GM12801 (cell line): Measurements from ENCODE around the gene GEN1.

Experiments
- CTCF ChIP-seq: IDR thresholded peaks from one replicate; pipeline ENCODE4 v1.5.1; 2011; ENCODE audit warnings: control low read depth; ENCODE audit not compliant: insufficient read length; ENCODE audit errors: extremely low read depth

GEN1 gene

GRCh38 chr2:17765398-17765797 is 11.5 kb downstream of the GEN1 start:
- TF ChIP-seq CTCF: no peak

GRCh38 chr2:17768894-17769293 is 15.0 kb downstream of the GEN1 start:
- TF ChIP-seq CTCF: no peak

- TF ChIP-seq CTCF: no peak
Observed at GRCh38 chr2:17771956-17772355, 18.0 kb downstream of the GEN1 start.

GRCh38 chr2:17772532-17772931 is 18.6 kb downstream of the GEN1 start:
- TF ChIP-seq CTCF: no peak

- no peak for TF ChIP-seq CTCF
Observed at GRCh38 chr2:17780546-17780945, 26.6 kb downstream of the GEN1 start.

GRCh38 chr2:17781482-17781881 is 27.5 kb downstream of the GEN1 start:
- TF ChIP-seq CTCF: no peak

GRCh38 chr2:17786727-17787126 is 32.8 kb downstream of the GEN1 start:
- TF ChIP-seq CTCF: no peak

GRCh38 chr2:17788773-17789172 is 34.8 kb downstream of the GEN1 start:
- TF ChIP-seq CTCF: no peak
